T-helper 1 cell treated with Interleukin-12 subunit alpha and Interleukin-12 subunit beta and Interleukin-4 antibody, amounts not matched to agents 30 ng/mL and 1 ng/mL, for 36 hours (primary cell): ENCODE results near the gene DDX54. TPM values are rescaled to one million over a fixed set of nuclear protein-coding genes. Genes with fewer than 3 reads are reported as not detected.

ENCODE experiments used
- intact Hi-C: fragments of 100-400 bp; cut with micrococcal nuclease; formaldehyde crosslinking; loops from one replicate; pipeline ENCODE4 v1.15.1; 2024
- total RNA-seq: library from RNA; stranded (reverse); gene quantifications from 2 replicates; pipeline ENCODE4 v1.2.3, GENCODE V29; 2022

DDX54 gene
- total RNA-seq, 1 donor from 2014 or later = 71.4 TPM

GRCh38 chr12:113191227-113191626, 5.9 kb upstream of the DDX54 start:
- intact Hi-C loops = no loop called here

DNA sequence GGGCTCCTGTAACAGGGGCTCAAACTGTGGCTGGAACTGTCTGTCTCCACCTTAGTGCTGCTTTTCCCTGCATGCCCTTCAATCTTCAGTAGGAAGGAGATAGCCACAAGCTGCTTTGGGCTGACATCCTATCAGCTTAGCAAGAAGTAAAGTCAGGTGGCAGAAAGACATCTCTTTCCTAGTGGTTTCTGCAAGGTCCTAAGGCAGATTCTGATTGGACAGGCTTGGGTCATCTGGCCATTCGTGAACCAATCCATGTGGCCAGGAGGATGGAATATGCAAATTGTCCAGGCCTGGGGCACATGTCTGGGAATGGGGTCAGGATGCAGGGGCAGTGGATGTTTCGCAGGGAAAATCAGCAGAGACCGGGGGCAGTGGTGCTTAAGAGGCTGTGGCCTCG, 5.5 kb upstream of the DDX54 start:
- intact Hi-C loops = no loop called here

DNA sequence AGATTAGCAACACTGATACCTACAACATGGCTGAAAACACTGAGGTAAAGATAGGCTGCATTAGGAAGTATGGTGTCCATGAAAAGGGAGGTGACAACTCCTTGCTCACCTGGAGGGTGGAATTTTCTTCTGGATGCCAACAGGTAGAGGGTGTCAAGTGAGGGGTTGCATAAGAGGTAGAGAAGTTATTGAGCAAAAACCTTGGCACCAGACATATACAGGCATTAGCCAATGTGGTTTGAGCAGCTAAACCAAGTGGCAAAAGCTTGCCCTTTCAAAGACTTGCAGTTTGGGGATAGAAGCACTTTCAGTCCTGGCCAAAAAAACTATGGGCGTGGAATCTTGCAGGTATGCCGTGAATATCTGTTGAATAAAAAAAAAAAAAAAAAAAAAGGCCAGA, 4.1 kb upstream of the DDX54 start:
- intact Hi-C loops = loop anchor here (5.0 kb wide), 1 partner anchor 778 kb away; the partner anchor contains the start of gene RBM19

GRCh38 chr12:113186666-113187325, 1.5 kb upstream of the DDX54 start:
- intact Hi-C loops = loop anchor here (5.0 kb wide), 1 partner anchor 781 kb away; the partner anchor contains the start of gene RBM19

- intact Hi-C loops = loop anchor here (5.0 kb wide), 1 partner anchor 781 kb away; the partner anchor contains the start of gene RBM19
Observed at GRCh38 chr12:113186033-113186365, 721 bp upstream of the DDX54 start.

GRCh38 chr12:113184900-113185179, 438 bp downstream of the DDX54 start:
- intact Hi-C loops = loop anchor here (1.0 to 5.0 kb wide), 11 partner anchors 11 to 782 kb away; partner anchors contain the start of genes OAS1, OAS2, OAS3 and PLBD2

DNA sequence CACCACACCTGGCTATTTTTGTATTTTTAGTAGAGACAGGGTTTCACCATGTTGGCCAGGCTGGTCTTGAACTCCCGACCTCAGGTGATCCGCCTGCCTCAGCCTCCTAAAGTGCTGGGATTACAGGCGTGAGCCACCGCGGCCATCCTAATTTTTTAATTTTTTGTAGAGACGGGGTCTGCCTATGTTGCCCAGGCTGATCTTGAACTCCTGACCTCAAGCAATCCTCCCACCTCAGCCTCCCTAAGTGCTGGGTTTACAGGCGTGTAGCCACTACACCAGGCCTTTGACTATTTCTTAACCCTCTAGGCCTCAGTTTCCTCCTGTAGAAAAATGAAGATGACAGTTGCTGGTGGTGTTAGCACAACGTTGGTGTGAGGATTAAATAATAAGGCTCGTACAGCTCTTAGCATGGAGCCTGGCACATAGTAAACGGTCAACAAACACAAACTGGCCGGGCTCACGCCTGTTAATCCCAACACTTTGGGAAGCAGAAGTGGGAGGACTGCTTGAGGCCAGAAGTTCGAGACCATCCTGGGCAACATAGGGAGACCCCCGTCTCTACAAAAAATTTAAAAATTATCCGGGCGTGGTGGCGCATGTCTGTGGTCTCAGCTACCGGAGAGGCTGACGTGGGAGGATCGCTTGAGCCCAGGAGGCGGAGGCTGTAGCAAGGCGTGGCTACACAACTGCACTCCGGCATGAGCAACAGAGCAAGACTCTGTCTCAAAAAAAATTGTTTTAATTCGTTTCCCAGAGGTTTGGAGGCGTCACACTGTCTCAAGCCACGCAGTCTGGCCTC, 979 bp downstream of the DDX54 start:
- intact Hi-C loops = loop anchor here (1.0 to 2.0 kb wide), 7 partner anchors 10 to 277 kb away; partner anchors contain the start of genes OAS1, OAS2, OAS3 and PLBD2

DNA sequence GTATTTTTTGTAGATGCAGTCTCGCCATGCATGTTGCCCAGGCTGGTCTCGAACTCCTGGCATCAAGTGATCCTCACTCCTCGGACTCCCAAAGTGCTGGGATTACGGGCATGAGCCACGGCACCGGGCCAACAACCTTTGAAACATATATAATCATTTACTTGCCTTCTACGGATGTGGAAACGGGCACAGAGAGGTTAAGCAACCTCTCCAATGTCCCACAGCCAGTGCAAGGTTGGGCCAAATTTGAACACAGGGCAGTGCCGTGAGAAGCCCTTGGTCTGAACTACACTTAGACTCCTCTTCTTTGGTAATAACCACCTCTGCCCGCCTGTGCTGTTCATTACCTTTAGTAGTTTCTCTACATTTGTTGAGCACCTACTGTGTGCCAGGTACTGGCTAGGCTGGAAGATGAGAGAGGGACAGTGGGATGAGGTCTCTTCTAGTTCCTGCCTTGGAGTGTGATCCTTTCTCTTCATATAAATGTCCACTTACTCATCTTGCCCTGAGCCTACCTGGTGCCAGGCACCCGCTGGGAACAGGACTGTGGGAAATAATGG, 2.2 kb downstream of the DDX54 start:
- intact Hi-C loops = no loop called here

DNA sequence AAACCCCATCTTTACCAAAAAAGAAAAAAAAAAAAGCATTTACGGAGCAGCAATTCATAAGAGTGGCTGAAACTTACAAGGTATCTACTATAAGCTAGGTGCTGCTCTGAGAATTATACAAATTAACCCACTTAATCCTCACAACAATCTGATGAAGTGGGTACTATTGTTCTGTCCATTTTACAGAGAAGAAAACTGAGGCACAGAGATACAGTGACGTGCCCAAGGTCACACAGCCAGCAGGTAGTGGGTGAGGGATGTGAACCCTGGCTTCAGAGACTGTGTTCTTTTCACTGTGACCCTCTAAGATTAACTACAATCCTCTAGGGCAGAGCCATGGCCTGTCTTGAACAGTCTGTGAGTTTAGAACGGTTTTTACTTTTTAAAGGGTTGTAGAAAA, 3.3 kb downstream of the DDX54 start:
- intact Hi-C loops = no loop called here

DNA sequence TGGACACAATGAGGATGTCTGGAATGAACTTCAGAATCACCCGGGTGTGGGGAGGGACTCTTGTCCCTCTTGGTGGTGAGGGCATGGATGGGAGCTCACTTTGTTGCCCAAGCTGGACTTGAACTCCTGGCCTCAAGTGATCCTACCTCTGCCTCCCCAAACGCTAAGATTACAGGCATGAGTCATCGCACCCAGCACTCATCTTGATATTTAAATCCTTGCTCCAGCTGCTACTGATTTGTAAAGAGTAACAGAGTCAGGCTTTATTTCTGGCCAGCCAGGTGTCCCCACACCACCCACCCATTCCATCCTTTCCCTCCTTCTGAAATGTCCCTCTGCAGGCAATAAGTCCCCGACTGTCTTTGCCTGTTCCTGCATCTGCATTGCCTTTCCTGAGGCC, 4.9 kb downstream of the DDX54 start:
- intact Hi-C loops = no loop called here

DNA sequence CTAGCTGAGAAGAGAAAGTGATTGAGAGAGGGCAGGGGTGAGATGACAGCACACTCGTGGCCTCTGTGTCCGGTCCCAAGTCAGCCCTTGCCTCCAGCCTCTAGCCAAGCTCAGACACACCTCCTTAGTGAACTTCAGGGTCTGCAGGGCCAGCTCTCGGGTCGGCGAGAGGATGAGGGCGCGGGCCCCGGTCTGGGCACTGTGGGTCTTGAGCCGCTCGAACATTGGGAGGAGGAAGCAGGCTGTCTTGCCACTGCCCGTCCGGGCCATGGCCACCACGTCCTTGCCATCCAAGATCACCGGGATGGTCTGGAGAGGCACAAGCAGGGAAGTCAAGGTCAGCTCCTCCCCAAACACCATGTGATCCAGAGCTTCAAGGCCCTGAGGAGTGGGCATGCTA, 6.3 kb downstream of the DDX54 start:
- intact Hi-C loops = no loop called here

- intact Hi-C loops = loop anchor here (1.0 kb wide), 3 partner anchors 10 to 181 kb away; no protein-coding TSS in a partner anchor
Observed at GRCh38 chr12:113174461-113175384, 10.6 kb downstream of the DDX54 start.

DNA sequence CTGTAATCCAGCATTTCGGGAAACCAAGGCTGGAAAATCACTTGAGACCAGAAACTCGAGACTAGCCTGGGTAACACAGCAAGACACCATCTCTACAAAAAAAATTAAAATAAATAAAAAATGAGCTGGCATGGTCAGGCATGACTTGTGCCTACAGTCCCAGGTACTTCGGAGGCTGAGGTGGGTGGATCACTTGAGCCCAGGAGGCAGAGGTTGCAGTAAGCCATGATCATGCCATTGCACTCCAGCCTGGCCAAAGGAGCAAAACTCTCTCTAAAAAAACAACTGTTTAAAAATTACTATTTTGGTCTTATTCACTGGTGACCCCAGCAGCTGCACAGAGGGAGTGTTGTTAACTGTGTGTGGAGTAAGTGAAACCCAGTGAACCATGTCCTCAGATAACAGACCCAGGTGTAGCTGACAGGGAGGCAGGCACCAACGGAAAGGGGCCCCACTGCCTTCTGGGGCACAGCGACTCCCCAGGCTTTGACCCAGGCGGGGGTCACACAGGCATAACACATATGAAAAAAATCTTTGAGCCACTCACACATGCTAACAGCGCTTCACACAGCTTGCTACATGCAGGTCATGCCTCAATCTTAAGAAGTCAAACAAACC, 12.1 kb downstream of the DDX54 start:
- intact Hi-C loops = no loop called here

DNA sequence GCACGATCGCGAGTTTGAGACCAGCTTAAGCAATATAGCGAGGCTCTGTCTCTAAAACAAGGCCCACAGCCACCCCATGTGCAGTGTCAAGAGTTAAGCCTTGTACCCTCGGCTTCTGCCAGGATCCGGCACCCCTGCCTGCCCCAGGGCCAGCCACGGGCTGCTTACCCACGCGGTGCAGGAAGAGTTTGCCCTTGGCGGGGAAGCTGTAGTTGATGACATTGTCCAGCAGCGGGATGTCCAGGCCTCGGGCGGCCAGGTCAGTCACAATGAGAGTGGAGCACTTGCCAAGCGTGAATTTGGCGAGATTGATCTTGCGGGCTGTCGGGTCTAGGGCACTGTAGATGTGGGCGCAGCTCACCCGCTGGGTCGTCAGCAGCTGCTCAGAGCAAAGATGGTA, 13.1 kb downstream of the DDX54 start:
- intact Hi-C loops = no loop called here

GRCh38 chr12:113171543-113171942, 13.7 kb downstream of the DDX54 start:
- intact Hi-C loops = no loop called here

- intact Hi-C loops = no loop called here
Observed at GRCh38 chr12:113170926-113171325, 14.4 kb downstream of the DDX54 start.

DNA sequence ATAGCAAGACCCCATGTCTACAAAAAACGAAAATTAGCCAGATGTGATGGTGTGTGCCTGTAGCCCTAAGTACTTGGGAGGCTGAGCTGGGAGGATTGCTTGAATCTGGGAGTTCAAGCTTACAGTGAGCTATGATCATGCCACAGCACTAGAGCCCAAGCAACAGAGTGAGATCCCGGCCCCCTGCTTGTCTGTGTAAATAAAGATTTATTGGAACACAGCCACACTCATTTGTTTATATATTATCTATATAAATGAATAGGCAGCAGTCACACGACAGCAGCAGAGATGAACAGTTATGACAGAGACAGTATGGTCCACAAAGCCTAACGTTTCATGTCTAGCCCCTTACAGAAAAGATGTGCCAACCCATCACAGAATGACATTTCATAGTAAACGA, 14.8 kb downstream of the DDX54 start:
- intact Hi-C loops = no loop called here

DNA sequence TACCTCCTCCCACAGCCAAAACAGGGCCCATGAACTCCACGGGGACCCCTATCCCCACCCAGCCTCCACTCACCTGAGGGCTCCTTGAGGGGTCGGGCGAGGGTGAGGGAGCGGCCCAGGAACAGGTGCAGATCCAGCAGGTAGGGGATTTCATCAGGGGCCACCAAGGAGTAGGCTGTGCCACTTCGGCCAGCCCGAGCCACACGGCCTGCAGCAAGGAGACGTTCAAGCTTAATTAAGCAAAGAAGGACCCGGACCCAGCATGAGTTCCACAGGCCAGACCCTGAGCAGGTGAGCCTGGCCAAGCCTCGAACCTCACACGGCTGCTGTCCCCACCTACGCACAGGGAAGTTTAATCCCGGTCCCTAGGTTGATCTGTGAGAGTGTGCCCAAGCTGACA, 15.6 kb downstream of the DDX54 start:
- intact Hi-C loops = no loop called here

DNA sequence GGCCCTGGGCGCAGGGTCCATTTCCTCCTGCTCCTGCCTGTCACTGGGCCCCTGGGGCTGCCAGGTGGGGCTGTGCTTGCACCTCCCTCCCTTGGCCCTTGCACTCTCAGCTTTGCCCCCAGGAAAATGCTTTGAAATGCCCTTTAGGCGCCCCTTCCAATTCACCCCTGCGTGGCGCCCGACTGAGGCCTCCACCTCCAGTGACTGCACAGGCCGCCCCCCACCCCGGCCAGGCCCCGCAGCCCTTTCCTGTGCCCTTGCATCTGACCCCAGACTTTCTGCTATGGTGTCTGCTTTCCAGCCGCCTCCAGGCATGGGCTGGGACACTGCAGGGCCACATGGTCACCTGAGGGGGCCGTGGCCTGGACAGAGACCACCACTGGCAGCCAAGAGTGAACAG, 17.4 kb downstream of the DDX54 start:
- intact Hi-C loops = no loop called here

DNA sequence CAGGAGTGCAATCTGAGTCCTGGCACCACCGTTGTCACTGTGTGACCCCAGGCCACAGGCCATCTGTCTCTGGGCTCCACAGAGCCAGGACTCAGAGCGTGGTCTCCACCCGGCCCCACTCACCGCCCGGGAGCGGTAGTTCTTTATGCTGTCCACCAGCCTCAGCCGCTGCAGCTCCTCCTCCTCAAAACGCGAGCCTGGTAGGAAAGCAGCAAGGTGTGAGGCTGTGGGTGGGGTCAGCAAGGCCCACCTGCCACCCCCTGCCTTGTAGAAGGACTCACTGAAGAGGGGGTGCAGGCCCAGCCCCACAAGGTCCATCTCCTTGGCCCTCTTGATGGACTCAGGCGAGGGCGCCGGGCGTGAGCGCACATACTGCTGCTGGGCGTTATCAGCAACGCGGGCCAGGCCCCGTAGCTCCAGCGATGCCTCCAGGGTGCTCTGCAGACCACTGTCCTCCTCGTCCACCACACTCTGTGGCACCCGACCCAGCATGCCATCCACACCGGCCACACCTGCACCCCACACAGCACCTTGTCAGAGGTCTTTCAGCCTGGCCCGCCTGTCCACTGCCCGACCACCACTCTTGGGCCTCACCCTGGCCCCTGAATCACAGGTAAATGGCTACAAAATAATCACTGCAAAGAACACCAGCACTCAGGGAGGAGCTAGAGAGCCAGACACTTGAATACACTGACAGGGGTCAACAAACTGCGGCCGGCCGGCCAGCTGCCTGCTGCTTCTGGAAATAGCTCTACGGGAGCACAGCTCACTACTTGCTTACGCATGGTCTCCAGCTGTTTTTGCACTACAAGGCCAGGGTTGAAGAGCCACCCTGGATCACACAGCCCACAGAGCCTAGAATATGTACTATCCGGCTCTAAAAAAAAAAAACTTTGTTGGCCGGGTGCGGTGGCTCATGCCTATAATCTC, 19.5 kb downstream of the DDX54 start:
- intact Hi-C loops = no loop called here
